ENCODE measurements around the gene RAP1GDS1. TPM values are rescaled to one million over a fixed set of nuclear protein-coding genes. Genes with fewer than 3 reads are reported as not detected.

Gene RAP1GDS1
- total RNA-seq, 1 experiment from 2014 or later = 40.8 TPM

GRCh38 chr4:98249831-98250230 lies 11.4 kb upstream of the RAP1GDS1 start (continued):
- TF ChIP-seq CBX3 (IDR thresholded peaks at IDR 0.05; ENCODE audit: low read depth) (no peak), CTCF (IDR thresholded peaks at IDR 0.05 in 2 of 3, conservative IDR thresholded peaks at IDR 0.05 in 1 of 3; ENCODE audit: borderline replicate concordance in 1 of 3, insufficient read depth in 1 of 3, low read depth in 2 of 3, low read length in 2 of 3) (no peak), JUND (IDR thresholded peaks at IDR 0.05) (no peak), ELF1 (IDR thresholded peaks at IDR 0.05; ENCODE audit: borderline replicate concordance, low read depth) (no peak), SP1 (IDR thresholded peaks at IDR 0.05; ENCODE audit: low read depth) (no peak), MAX (IDR thresholded peaks at IDR 0.05) (no peak)

- H3K79me2 ChIP-seq (ENCODE audit: insufficient read depth, low read length) = no peaks in the 10 kb centered on the region
- TF ChIP-seq TCF7L2 (IDR thresholded peaks at IDR 0.05; ENCODE audit: borderline replicate concordance, extremely low read depth, insufficient read depth, insufficient read length) (no peak), ELF1 (IDR thresholded peaks at IDR 0.05; ENCODE audit: borderline replicate concordance, low read depth) (no peak), REST (IDR thresholded peaks at IDR 0.05; ENCODE audit: low read depth) (no peak), EGR1 (IDR thresholded peaks at IDR 0.05; ENCODE audit: low read depth) (no peak)
- H3K9ac ChIP-seq (ENCODE audit: low read length) = no peak overlapping the region
- H3K4me1 ChIP-seq (ENCODE audit: control insufficient read depth in 1 of 2, insufficient read depth in 2 of 2, low read length in 2 of 2) = no peaks in the 10 kb centered on the region
- H3K36me3 ChIP-seq (ENCODE audit: control insufficient read depth in 1 of 2, insufficient read depth in 2 of 2, low read length in 2 of 2) = no peaks in the 10 kb centered on the region
- ChIA-PET CTCF (no interaction called here), RAD21 (ENCODE audit: low non-redundant PET in 1 of 2, low total read pairs in 2 of 2, uncharacterized antibody in 2 of 2, unreplicated experiment in 2 of 2) (no interaction called here), POLR2A (no interaction called here)
- no peaks in the 10 kb centered on the region for H3K9me2 ChIP-seq (ENCODE audit: insufficient read depth)
- H2AFZ ChIP-seq (ENCODE audit: low read depth, low read length, poor library complexity, severe bottlenecking) = no peak overlapping the region
- intact Hi-C loops (cut with micrococcal nuclease) = no loop called here
- H3K9me3 ChIP-seq (ENCODE audit: control insufficient read depth in 1 of 2, insufficient read depth in 1 of 2, low read depth in 1 of 2, low read length in 2 of 2) = no peaks in the 10 kb centered on the region
- H3K27me3 ChIP-seq (ENCODE audit: insufficient read depth, low read length) = no peaks in the 10 kb centered on the region
- no peak overlapping the region for H3K4me3 ChIP-seq (replicated peaks in 1 of 2; ENCODE audit: low read depth in 1 of 2, low read length in 2 of 2)
- ATAC-seq (no peak), DNase-seq (ENCODE audit: low read depth, low spot score) (no peak)
- BruUV-seq (replicated peaks) = no TSS peak
- H4K20me1 ChIP-seq (ENCODE audit: insufficient read depth) = no peaks in the 10 kb centered on the region
- no peak overlapping the region for H3K27ac ChIP-seq (ENCODE audit: low read depth, low read length)
- no peak overlapping the region for H3K4me2 ChIP-seq (ENCODE audit: low read length)
These were observed 7.7 kb upstream of the RAP1GDS1 start for GRCh38 chr4:98253499-98253898.
